ENCODE results near the gene CIBAR2. TPM values are rescaled to one million over a fixed set of nuclear protein-coding genes. Genes with fewer than 3 reads are reported as not detected.

The CIBAR2 gene
- total and polyA plus RNA-seq, 2 experiments from 2014 or later = not detected

- in situ Hi-C loops (cut with MboI) = no loop called here
- H3K4me3 ChIP-seq = no peak overlapping the region
- no peaks in the 10 kb centered on the region for H3K9me3 ChIP-seq (ENCODE audit: low read depth)
- WGBS, 2 experiments (ENCODE audit: low coverage in 1 of 2, low lambda C conversion rate in 2 of 2, missing lambda C conversion rate in 2 of 2) = 88% methylated on average over 13 to 16 of the region's 16 CpGs
- no peaks in the 10 kb centered on the region for H3K9me2 ChIP-seq (ENCODE audit: insufficient read depth)
- H3F3A ChIP-seq (ENCODE audit: insufficient read depth) = no peaks in the 10 kb centered on the region
- no peak overlapping the region for H2AFZ ChIP-seq
- DNase-seq = no peak
- no peaks in the 10 kb centered on the region for H3K36me3 ChIP-seq (ENCODE audit: low read depth)
- H3K27me3 ChIP-seq (replicated peaks; ENCODE audit: insufficient read depth) = no peaks in the 10 kb centered on the region
- H3K4me2 ChIP-seq (ENCODE audit: unreplicated experiment) = no peak overlapping the region
- H3K27ac ChIP-seq = no peak overlapping the region
- H3K79me2 ChIP-seq (ENCODE audit: insufficient read depth) = no peaks in the 10 kb centered on the region
- peaks cover 8% of the 10 kb centered on the region; the same call in 1 of the 2 replicates for H3K4me1 ChIP-seq (ENCODE audit: insufficient read depth)
- no peaks in the 10 kb centered on the region for H4K20me1 ChIP-seq (ENCODE audit: insufficient read depth)
- no peak overlapping the region for H3K9ac ChIP-seq
- TF ChIP-seq EZH2phosphoT487 (IDR thresholded peaks at IDR 0.05; ENCODE audit: insufficient read depth, low read depth) = no peak
- no peak for TF ChIP-seq EZH2 (IDR thresholded peaks at IDR 0.05; ENCODE audit: insufficient read depth, poor library complexity, severe bottlenecking)
Measured at GRCh38 chr16:85138825-85139627, 26.8 kb upstream of the CIBAR2 start.

DNA sequence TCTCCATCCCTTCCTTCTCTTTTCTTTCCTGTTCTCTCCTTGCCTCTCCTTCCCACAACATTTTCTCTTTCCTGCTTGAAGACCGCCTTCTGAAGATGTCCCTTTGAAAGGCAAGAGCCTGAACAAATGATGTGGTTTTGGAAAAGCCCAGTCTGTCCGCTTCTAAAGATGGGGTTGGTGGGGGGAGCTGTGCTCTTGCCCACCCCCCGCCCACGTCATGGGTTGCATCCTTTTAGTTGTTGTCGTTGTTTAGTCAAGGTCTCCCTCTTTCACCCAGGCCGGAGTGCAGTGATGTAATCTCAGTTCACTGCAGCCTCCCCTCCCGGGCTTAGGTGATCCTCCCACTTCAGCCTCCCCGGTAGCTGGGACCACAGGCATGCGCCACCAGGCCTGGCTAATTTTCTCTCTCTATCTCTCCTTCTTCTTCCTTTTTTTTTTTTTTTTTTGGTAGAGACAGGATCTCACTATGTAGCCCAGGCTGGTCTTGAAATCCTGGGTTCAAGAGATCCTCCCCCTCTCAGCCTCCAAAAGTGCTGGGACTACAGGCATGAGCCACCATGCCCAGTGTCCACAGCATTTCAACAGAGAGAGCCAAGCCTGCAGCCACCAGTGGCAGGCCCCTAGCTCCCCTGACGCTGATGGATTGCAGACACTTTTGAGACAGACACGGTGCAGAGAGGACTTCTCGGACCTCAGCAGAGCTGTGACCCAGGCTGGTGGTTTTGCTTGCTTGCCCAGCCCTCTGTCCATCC, 26.0 kb upstream of the CIBAR2 start:
- Histone ChIP-seq H3K9ac (peak overlapping the region; percentile 59), H3K9me3 (ENCODE audit: low read depth) (no peaks in the 10 kb centered on the region), H3F3A (ENCODE audit: insufficient read depth) (no peaks in the 10 kb centered on the region), H3K27me3 (replicated peaks; ENCODE audit: insufficient read depth) (no peaks in the 10 kb centered on the region), H3K36me3 (ENCODE audit: low read depth) (no peaks in the 10 kb centered on the region), H3K9me2 (ENCODE audit: insufficient read depth) (no peaks in the 10 kb centered on the region), H2AFZ (peak overlapping the region; percentile 77), H3K79me2 (ENCODE audit: insufficient read depth) (no peaks in the 10 kb centered on the region), H3K4me2 (ENCODE audit: unreplicated experiment) (peak overlapping the region; percentile 74), H3K4me3 (peak overlapping the region; percentile 67), H3K27ac (no peak overlapping the region), H3K4me1 (ENCODE audit: insufficient read depth) (peaks cover 8% of the 10 kb centered on the region; the same call in 1 of the 2 replicates), H4K20me1 (ENCODE audit: insufficient read depth) (no peaks in the 10 kb centered on the region)
- TF ChIP-seq EZH2phosphoT487 (IDR thresholded peaks at IDR 0.05; ENCODE audit: insufficient read depth, low read depth) = no peak
- no peak for TF ChIP-seq EZH2 (IDR thresholded peaks at IDR 0.05; ENCODE audit: insufficient read depth, poor library complexity, severe bottlenecking)
- WGBS, 2 experiments (ENCODE audit: low coverage in 1 of 2, low lambda C conversion rate in 2 of 2, missing lambda C conversion rate in 2 of 2) = 64 to 72% methylated on average over 11 to 12 of the region's 12 CpGs
- no peak for DNase-seq
- in situ Hi-C loops (cut with MboI) = no loop called here

DNA sequence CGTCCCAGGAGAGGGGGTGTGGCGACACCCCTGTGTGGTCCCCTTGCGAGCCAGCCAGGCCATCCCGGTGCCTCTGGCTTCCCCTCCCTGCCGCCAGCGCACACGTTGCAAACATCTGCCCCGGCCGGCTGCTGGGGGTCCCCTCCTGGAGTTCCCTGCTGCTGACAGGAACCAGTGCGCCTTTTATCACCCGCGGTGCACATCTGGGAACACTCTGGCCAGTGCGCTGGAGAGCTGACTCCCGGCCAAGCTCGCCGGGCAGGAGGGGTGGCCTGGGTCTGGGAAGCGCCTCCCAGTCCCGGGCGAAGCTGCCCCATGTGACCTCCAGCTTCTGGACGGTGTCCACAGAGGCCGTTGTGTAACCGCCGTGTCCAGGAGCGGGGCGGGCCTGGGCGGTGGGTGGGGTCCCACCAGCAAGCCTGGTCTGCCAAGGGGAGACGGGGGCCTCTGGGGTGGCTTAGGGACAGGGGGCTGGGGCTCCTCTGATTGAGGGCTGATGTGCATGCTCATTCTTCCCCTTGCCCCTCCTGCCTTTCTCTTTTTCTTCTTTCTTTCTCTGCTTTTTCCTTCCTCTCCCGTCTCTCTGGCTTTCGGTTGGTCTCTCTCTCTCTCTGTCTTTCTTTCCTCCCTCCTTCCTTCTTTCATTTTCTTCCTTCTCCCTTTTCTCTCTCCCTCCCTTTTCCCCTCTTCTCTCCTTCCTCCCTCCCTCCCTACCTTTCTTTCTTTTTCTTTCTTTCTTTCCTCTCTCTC, 25.2 kb upstream of the CIBAR2 start:
- no peak overlapping the region for H3K27ac ChIP-seq
- no peak for TF ChIP-seq EZH2 (IDR thresholded peaks at IDR 0.05; ENCODE audit: insufficient read depth, poor library complexity, severe bottlenecking)
- H3K4me2 ChIP-seq (ENCODE audit: unreplicated experiment) = peak overlapping the region; percentile 74
- no peaks in the 10 kb centered on the region for H3F3A ChIP-seq (ENCODE audit: insufficient read depth)
- no peaks in the 10 kb centered on the region for H3K36me3 ChIP-seq (ENCODE audit: low read depth)
- WGBS, 2 experiments (ENCODE audit: low coverage in 1 of 2, low lambda C conversion rate in 2 of 2, missing lambda C conversion rate in 2 of 2) = 4 to 5% methylated on average over 20 to 28 of the region's 29 CpGs
- peak overlapping the region; percentile 77 for H2AFZ ChIP-seq
- no peaks in the 10 kb centered on the region for H3K9me3 ChIP-seq (ENCODE audit: low read depth)
- no peaks in the 10 kb centered on the region for H4K20me1 ChIP-seq (ENCODE audit: insufficient read depth)
- H3K9me2 ChIP-seq (ENCODE audit: insufficient read depth) = no peaks in the 10 kb centered on the region
- DNase-seq = peak; percentile 95
- no peaks in the 10 kb centered on the region for H3K27me3 ChIP-seq (replicated peaks; ENCODE audit: insufficient read depth)
- peaks cover 8% of the 10 kb centered on the region; the same call in 1 of the 2 replicates for H3K4me1 ChIP-seq (ENCODE audit: insufficient read depth)
- peak overlapping the region; percentile 59 for H3K9ac ChIP-seq
- no peaks in the 10 kb centered on the region for H3K79me2 ChIP-seq (ENCODE audit: insufficient read depth)
- H3K4me3 ChIP-seq = peak overlapping the region; percentile 67
- in situ Hi-C loops (cut with MboI) = no loop called here

- no peaks in the 10 kb centered on the region for H3K27me3 ChIP-seq (replicated peaks; ENCODE audit: insufficient read depth)
- H3K79me2 ChIP-seq (ENCODE audit: insufficient read depth) = no peaks in the 10 kb centered on the region
- no peak overlapping the region for H3K27ac ChIP-seq
- WGBS, 2 experiments (ENCODE audit: low coverage in 1 of 2, low lambda C conversion rate in 2 of 2, missing lambda C conversion rate in 2 of 2) = 42 to 45% methylated on average over 16 to 17 of the region's 17 CpGs
- no peak for DNase-seq
- H3K9ac ChIP-seq = peak overlapping the region; percentile 59; the same call in 1 of the 2 replicates
- peaks cover 8% of the 10 kb centered on the region; the same call in 1 of the 2 replicates for H3K4me1 ChIP-seq (ENCODE audit: insufficient read depth)
- peak overlapping the region; percentile 77 for H2AFZ ChIP-seq
- H3K9me3 ChIP-seq (ENCODE audit: low read depth) = no peaks in the 10 kb centered on the region
- in situ Hi-C loops (cut with MboI) = no loop called here
- no peaks in the 10 kb centered on the region for H4K20me1 ChIP-seq (ENCODE audit: insufficient read depth)
- TF ChIP-seq EZH2phosphoT487 (IDR thresholded peaks at IDR 0.05; ENCODE audit: insufficient read depth, low read depth) (no peak), EZH2 (IDR thresholded peaks at IDR 0.05; ENCODE audit: insufficient read depth, poor library complexity, severe bottlenecking) (no peak)
- peak overlapping the region; percentile 67 for H3K4me3 ChIP-seq
- H3K36me3 ChIP-seq (ENCODE audit: low read depth) = no peaks in the 10 kb centered on the region
- no peaks in the 10 kb centered on the region for H3K9me2 ChIP-seq (ENCODE audit: insufficient read depth)
- H3F3A ChIP-seq (ENCODE audit: insufficient read depth) = no peaks in the 10 kb centered on the region
- H3K4me2 ChIP-seq (ENCODE audit: unreplicated experiment) = peak overlapping the region; percentile 74
Measured at GRCh38 chr16:85136702-85137322, 24.5 kb upstream of the CIBAR2 start.
